ENCODE data around the gene MDFI. TPM values are rescaled to one million over a fixed set of nuclear protein-coding genes. Genes with fewer than 3 reads are reported as not detected.

Gene MDFI
- total RNA-seq (2014; rRNA removed; shearing (Covaris generic); ENCODE audit: low replicate concordance), result not detected in 2 replicates

DNA sequence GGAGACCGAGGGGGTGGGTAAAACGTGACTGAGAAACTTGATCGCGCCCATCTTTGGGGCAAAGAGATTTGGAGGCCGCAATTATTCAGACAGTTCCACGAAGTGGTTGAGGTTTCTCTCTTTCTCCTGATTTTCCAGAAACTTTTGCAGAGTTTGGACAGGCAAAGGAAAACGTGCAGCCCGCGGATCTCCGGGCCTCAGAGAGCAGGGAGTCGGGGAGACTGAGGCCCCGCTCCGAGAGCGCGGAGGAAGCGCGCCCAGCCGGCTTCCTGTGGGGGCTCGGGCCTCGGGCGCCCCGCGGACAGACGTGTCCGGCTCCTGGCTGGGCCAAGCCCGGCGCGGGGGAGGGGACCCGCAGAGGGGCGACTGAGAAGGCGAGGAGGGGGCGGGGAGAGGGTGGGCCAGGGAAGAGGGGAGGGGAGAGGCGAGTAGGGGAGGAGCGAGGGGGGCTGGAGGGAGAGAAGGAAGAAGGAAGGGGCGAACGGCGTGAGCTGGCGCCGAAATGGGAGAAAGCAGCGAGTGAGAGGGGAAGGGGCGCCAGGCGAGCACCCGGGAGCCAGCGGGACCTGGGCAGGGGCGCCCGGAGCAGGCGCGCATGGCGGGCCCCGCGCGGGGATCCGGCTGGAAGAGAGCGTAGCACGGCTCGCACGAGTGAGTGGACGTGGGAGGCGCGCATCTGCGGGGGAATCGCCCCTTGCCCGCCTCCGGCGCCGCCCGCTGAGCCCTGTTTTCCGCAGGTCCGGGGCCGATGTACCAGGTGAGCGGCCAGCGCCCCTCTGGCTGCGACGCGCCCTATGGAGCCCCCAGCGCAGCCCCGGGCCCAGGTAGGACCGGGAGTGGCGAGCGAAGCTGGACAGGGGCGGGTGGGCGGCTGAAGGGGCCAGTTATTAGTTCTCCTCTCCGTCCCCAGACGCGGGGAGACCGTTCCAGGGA, at the start of gene MDFI:
Gene MDFI, plus strand, starts transcription at position 467 of the 933 bp plus-strand sequence. Its CDS starts 282 bp downstream, at position 749.
- Histone ChIP-seq H3K36me3 (no peaks in the 10 kb centered on the region), H3K9me3 (no peaks in the 10 kb centered on the region), H3K27me3 (no peaks in the 10 kb centered on the region), H3K4me3 (no peak within 1 kb of the TSS)
- DNase-seq, result no peak

GRCh38 chr6:41589223-41589622, 49.0 kb upstream of the MDFI start:
- no peaks in the 10 kb centered on the region for H3K27me3 ChIP-seq

DNA sequence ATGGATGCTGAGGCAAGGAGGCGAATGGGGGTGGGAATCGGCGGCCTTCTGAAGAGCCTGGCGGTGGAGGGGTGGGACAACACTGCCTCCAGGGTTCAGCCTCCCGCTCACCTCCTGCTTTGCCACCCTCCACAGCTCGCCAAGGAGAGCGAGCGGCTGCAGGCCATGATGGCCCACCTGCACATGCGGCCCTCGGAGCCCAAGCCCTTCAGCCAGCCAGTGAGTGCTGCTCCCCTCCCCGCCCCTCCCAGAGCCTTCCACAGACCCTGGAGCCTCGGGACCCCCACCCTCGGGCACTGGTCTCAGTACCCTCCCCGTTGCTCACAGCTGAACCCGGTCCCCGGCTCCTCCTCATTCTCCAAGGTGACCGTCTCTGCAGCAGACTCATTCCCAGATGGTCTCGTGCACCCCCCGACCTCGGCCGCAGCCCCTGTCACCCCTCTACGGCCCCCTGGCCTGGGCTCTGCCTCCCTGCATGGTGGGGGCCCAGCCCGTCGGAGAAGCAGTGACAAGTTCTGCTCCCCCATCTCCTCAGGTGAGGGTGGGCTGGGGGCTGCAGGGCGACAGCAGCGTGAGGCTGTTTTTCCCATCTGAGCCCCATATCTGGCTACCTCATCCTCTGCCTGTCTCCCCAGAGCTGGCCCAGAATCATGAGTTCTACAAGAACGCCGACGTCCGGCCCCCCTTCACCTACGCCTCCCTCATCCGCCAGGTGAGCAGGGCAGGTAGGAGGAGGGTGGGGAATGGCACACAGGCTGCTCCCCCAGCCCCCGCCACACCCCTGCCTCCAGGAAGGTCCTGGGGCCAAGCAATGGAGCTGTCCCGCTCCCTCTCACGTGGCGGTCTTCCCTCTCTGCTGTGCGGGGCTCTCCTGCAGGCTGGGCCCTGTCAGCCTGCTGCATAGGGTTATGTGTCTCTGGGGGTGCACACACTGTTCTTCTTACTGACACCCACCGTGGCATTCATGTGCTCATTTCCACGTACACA, 48.3 kb upstream of the MDFI start:
- DNase-seq, result no peak
- Histone ChIP-seq H3K27me3 (no peaks in the 10 kb centered on the region), H3K9me3 (no peaks in the 10 kb centered on the region), H3K36me3 (no peaks in the 10 kb centered on the region), H3K4me3 (no peak overlapping the region)

More at GRCh38 chr6:41589223-41589622, 49.0 kb upstream of the MDFI start:
- no peak for DNase-seq
- Histone ChIP-seq H3K4me3 (no peak overlapping the region), H3K36me3 (no peaks in the 10 kb centered on the region), H3K9me3 (no peaks in the 10 kb centered on the region)

- Histone ChIP-seq H3K4me3 (no peak overlapping the region), H3K9me3 (no peaks in the 10 kb centered on the region), H3K36me3 (no peaks in the 10 kb centered on the region), H3K27me3 (no peaks in the 10 kb centered on the region)
- no peak for DNase-seq
These were observed 47.1 kb upstream of the MDFI start for GRCh38 chr6:41591122-41591521.

- Histone ChIP-seq H3K9me3 (no peaks in the 10 kb centered on the region), H3K36me3 (no peaks in the 10 kb centered on the region), H3K27me3 (no peaks in the 10 kb centered on the region), H3K4me3 (no peak overlapping the region)
- DNase-seq, result peak; percentile 27
These were observed 46.3 kb upstream of the MDFI start for GRCh38 chr6:41591859-41592502.

DNA sequence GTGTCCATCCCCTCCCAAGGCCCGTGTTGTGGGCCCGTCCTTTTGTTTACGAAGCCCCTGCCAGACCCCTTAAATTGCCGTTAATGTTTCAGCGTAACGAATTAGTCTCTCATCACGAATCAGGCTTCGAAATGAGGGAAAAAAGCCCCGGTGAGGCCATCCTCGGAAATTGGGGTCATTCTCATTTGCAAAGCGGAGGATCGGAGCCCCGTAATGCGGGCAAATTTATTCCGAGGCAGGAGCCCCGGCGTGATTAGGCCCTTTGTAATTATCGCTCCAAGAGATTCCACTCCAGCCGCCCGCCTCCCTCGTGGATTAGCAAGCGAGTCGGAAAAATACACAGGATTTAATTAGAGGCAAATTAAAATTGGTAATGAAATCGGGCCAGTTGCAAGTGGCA, 44.9 kb upstream of the MDFI start:
- Histone ChIP-seq H3K9me3 (no peaks in the 10 kb centered on the region), H3K27me3 (no peaks in the 10 kb centered on the region), H3K36me3 (no peaks in the 10 kb centered on the region), H3K4me3 (no peak overlapping the region)
- DNase-seq, result no peak

- H3K9me3 ChIP-seq, result no peaks in the 10 kb centered on the region
- no peak overlapping the region for H3K4me3 ChIP-seq
- DNase-seq, result no peak
- no peaks in the 10 kb centered on the region for H3K27me3 ChIP-seq
- H3K36me3 ChIP-seq, result no peaks in the 10 kb centered on the region
These were observed 44.4 kb upstream of the MDFI start for GRCh38 chr6:41593839-41594238.

DNA sequence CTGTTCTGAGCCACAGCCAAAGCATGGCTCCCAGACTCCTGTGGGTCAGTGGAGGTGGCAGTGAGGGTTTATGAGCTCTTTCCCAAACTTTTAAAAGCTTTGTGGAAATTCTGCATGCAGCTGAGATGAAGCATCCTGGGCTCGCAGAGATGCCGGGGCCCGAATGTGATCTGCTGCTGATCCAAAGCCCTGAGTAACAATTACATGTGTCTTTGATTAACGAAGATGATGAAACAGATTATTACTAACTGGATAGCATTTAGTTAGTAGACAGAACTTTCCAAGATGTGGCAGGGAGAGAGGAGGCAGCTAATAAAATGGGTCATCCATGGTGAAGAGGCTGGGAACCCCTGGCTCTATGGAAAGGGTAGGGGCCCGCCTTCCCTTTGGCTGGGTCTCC, 43.9 kb upstream of the MDFI start:
- H3K4me3 ChIP-seq, result no peak overlapping the region
- H3K36me3 ChIP-seq, result no peaks in the 10 kb centered on the region
- H3K27me3 ChIP-seq, result no peaks in the 10 kb centered on the region
- no peak for DNase-seq
- no peaks in the 10 kb centered on the region for H3K9me3 ChIP-seq

DNA sequence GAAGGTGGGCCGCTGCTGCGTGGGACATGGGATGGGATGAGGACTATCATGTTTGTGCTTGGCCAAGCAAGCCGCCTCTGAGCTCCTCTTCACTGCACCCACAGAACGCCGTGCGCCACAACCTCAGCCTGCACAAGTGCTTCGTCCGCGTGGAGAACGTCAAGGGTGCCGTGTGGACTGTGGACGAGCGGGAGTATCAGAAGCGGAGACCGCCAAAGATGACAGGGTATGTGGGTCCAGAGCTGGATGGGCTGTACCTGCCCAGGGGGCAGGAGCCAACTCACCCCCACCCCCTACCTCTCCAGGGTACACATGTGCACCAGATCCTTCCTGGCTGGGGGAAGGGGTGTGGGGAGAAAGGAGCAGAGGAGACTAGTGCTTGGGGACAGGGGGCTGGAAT, 43.5 kb upstream of the MDFI start:
- Histone ChIP-seq H3K4me3 (no peak overlapping the region), H3K27me3 (no peaks in the 10 kb centered on the region), H3K9me3 (no peaks in the 10 kb centered on the region), H3K36me3 (no peaks in the 10 kb centered on the region)
- no peak for DNase-seq

GRCh38 chr6:41595166-41595565, 43.1 kb upstream of the MDFI start:
- H3K4me3 ChIP-seq, result no peak overlapping the region
- H3K9me3 ChIP-seq, result no peaks in the 10 kb centered on the region
- no peak for DNase-seq
- no peaks in the 10 kb centered on the region for H3K36me3 ChIP-seq
- no peaks in the 10 kb centered on the region for H3K27me3 ChIP-seq

GRCh38 chr6:41596096-41596685, 42.1 kb upstream of the MDFI start:
- H3K36me3 ChIP-seq, result no peaks in the 10 kb centered on the region
- no peak overlapping the region for H3K4me3 ChIP-seq
- no peaks in the 10 kb centered on the region for H3K27me3 ChIP-seq
- DNase-seq, result no peak
- no peaks in the 10 kb centered on the region for H3K9me3 ChIP-seq

DNA sequence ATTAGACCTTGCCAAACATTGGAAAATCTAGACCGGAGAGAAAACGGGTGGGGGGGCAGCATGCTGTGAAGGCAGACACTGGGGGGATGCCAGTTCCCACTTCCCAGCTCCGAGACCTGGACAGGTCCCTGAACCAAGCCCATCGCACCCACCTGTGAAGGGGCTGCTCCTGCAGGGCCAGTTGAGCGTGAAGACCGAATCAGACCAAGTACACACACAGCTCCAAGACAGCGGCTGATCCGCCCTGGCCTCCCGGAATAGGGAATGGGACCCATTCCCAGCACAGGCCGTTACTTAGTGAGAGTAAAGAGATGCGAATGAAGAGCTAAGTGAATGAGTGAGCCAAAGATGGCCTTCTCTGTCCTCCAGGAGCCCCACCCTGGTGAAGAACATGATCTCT, 41.5 kb upstream of the MDFI start:
- Histone ChIP-seq H3K36me3 (no peaks in the 10 kb centered on the region), H3K9me3 (no peaks in the 10 kb centered on the region)
- no peak for DNase-seq

GRCh38 chr6:41597246-41598000, 40.8 kb upstream of the MDFI start:
- DNase-seq, result no peak
- Histone ChIP-seq H3K9me3 (no peaks in the 10 kb centered on the region), H3K36me3 (no peaks in the 10 kb centered on the region), H3K27me3 (no peaks in the 10 kb centered on the region), H3K4me3 (no peak overlapping the region)

More for the DNA sequence above, 41.5 kb upstream of the MDFI start:
- Histone ChIP-seq H3K4me3 (no peak overlapping the region), H3K27me3 (no peaks in the 10 kb centered on the region)

DNA sequence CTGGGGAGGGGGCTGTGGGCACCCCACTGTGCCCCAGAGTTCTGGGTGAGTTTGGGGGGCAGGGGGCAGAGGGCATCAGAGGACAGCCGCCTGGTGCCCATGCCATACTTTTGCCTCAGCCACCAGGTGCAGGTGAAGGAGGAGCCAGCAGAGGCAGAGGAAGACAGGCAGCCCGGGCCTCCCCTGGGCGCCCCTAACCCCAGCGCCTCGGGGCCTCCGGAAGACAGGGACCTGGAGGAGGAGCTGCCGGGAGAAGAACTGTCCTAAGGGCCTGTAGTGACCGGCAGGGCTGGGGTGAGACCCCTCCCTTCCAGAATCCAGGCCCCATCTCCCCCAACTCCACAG, 39.6 kb upstream of the MDFI start:
- no peaks in the 10 kb centered on the region for H3K9me3 ChIP-seq
- H3K27me3 ChIP-seq, result no peaks in the 10 kb centered on the region
- H3K36me3 ChIP-seq, result no peaks in the 10 kb centered on the region
- H3K4me3 ChIP-seq, result no peak overlapping the region
- no peak for DNase-seq

GRCh38 chr6:41599015-41599851, 39.0 kb upstream of the MDFI start:
- DNase-seq, result no peak
- H3K36me3 ChIP-seq, result no peaks in the 10 kb centered on the region
- no peaks in the 10 kb centered on the region for H3K9me3 ChIP-seq
- H3K27me3 ChIP-seq, result no peaks in the 10 kb centered on the region
- no peak overlapping the region for H3K4me3 ChIP-seq
